Measurements from ENCODE around the gene LMBRD2. TPM values are rescaled to one million over a fixed set of nuclear protein-coding genes. Genes with fewer than 3 reads are reported as not detected.

LMBRD2 gene
- polyA plus RNA-seq, 3 donors = 2.1 to 6.4 (median 2.3) TPM

DNA sequence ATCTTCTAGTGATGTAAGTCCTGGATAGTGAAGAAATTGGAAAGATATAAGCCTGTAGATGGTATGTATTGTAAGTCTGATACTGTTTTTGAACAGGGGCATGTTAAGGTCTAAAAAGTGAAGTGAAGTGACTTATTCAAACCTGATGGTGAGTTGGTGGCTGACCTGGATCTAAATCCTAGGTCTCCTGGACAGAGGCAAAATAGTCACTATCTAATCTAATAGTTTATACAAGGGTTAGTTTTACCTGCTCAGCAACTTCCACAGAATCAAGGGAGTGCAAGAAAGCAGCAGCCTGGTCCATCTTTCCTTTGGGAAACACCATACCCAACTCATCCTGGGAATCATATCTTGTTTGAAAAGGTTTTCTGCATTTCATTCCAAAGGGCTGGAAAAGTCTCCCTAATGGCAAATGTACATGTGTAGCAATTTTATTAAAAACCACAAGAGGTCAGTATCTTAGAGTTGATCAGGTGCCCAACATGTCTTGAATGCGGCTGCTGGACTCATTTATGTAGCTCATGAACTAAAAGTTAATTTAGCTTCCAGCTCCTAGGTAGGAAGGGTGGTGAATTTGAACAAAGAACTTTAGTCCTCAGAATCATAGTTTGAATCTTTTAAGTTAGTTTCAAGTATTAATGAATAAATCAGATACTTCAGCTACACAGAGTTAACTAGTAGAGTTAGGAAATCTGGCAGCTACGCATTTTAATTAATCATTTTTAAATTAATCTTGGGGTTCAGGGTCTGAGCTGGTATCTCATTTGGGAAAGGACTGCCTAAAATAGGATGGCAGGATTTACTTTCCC, 26.2 kb upstream of the LMBRD2 start:
- Mint-ChIP-seq H3K36me3 (peaks cover 74 to 85% of the 10 kb centered on the region in 2 donors), H3K9me3 (no peaks in the 10 kb centered on the region), H3K27ac (no peak overlapping the region), H3K27me3 (ENCODE audit: low read depth in 3 of 3) (no peaks in the 10 kb centered on the region), H3K4me3 (no peak overlapping the region), H3K4me1 (no peaks in the 10 kb centered on the region)
- DNase-seq = peak in 2 of 3 donors; percentile 4 to 6
- Histone ChIP-seq H3K36me3 (replicated peaks in 1 of 2; ENCODE audit: control insufficient read depth in 1 of 2, insufficient read depth in 2 of 2, low read length in 2 of 2) (peaks cover 86 to 97% of the 10 kb centered on the region in 2 donors), H3K4me2 (replicated peaks; ENCODE audit: extremely low read depth, low read length, poor library complexity, severe bottlenecking) (no peak overlapping the region), H3K4me3 (replicated peaks in 1 of 3; ENCODE audit: low read depth in 2 of 3, low read length in 3 of 3) (no peak overlapping the region), H3K27me3 (ENCODE audit: control insufficient read depth in 2 of 2, insufficient read depth in 2 of 2, low read length in 2 of 2) (no peaks in the 10 kb centered on the region), H3K9ac (ENCODE audit: insufficient read depth, low read length, poor library complexity, severe bottlenecking) (no peak overlapping the region), H3K27ac (ENCODE audit: low read depth in 1 of 2, low read length in 2 of 2) (no peak overlapping the region), H2AFZ (ENCODE audit: insufficient read depth, low read depth, low read length, poor library complexity, severe bottlenecking) (no peak overlapping the region), H3K9me3 (replicated peaks in 1 of 2; ENCODE audit: control insufficient read depth in 1 of 2, insufficient read depth in 1 of 2, low read length in 2 of 2) (no peaks in the 10 kb centered on the region), H4K20me1 (ENCODE audit: insufficient read depth, low read length) (no peaks in the 10 kb centered on the region), H3K4me1 (ENCODE audit: control insufficient read depth in 1 of 2, insufficient read depth in 2 of 2, low read length in 2 of 2) (no peaks in the 10 kb centered on the region), H3K79me2 (ENCODE audit: insufficient read depth, low read length) (no peaks in the 10 kb centered on the region)
- TF ChIP-seq, protein P1, sequence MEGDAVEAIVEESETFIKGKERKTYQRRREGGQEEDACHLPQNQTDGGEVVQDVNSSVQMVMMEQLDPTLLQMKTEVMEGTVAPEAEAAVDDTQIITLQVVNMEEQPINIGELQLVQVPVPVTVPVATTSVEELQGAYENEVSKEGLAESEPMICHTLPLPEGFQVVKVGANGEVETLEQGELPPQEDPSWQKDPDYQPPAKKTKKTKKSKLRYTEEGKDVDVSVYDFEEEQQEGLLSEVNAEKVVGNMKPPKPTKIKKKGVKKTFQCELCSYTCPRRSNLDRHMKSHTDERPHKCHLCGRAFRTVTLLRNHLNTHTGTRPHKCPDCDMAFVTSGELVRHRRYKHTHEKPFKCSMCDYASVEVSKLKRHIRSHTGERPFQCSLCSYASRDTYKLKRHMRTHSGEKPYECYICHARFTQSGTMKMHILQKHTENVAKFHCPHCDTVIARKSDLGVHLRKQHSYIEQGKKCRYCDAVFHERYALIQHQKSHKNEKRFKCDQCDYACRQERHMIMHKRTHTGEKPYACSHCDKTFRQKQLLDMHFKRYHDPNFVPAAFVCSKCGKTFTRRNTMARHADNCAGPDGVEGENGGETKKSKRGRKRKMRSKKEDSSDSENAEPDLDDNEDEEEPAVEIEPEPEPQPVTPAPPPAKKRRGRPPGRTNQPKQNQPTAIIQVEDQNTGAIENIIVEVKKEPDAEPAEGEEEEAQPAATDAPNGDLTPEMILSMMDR (IDR thresholded peaks at IDR 0.05) = peak; percentile 35
- intact Hi-C loops (cut with micrococcal nuclease) = no loop called here
- whole genome bisulfite sequencing (ENCODE audit: insufficient coverage) = no CpG with 5 or more reads among the region's 2 CpGs

DNA sequence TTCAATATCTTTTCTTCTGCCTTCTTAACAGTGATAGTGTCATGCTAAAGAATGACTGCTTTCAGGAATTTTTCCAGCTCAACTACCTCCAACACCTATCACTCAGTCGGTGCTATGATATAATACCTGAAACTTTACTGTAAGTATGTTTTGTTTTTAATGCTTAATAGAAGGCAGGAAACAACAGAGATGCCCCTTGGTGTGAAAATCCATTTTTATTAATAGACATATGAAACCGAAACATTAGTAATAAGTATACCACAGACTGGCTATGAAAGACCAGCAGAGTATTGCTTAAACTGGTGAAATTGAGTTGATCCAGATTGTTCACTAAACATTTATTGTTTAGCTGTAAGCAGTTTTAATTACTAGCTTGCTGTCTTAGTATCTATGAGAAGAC, 25.5 kb upstream of the LMBRD2 start:
- Histone ChIP-seq H3K4me3 (replicated peaks in 1 of 3; ENCODE audit: low read depth in 2 of 3, low read length in 3 of 3) (no peak overlapping the region), H2AFZ (ENCODE audit: insufficient read depth, low read depth, low read length, poor library complexity, severe bottlenecking) (no peak overlapping the region), H4K20me1 (ENCODE audit: insufficient read depth, low read length) (no peaks in the 10 kb centered on the region), H3K9ac (ENCODE audit: insufficient read depth, low read length, poor library complexity, severe bottlenecking) (no peak overlapping the region), H3K27me3 (ENCODE audit: control insufficient read depth in 2 of 2, insufficient read depth in 2 of 2, low read length in 2 of 2) (no peaks in the 10 kb centered on the region), H3K36me3 (replicated peaks in 1 of 2; ENCODE audit: control insufficient read depth in 1 of 2, insufficient read depth in 2 of 2, low read length in 2 of 2) (peaks cover 90 to 97% of the 10 kb centered on the region in 2 donors), H3K9me3 (replicated peaks in 1 of 2; ENCODE audit: control insufficient read depth in 1 of 2, insufficient read depth in 1 of 2, low read length in 2 of 2) (no peaks in the 10 kb centered on the region), H3K4me2 (replicated peaks; ENCODE audit: extremely low read depth, low read length, poor library complexity, severe bottlenecking) (no peak overlapping the region), H3K4me1 (ENCODE audit: control insufficient read depth in 1 of 2, insufficient read depth in 2 of 2, low read length in 2 of 2) (no peaks in the 10 kb centered on the region), H3K79me2 (ENCODE audit: insufficient read depth, low read length) (no peaks in the 10 kb centered on the region), H3K27ac (ENCODE audit: low read depth in 1 of 2, low read length in 2 of 2) (no peak overlapping the region)
- DNase-seq = no peak
- intact Hi-C loops (cut with micrococcal nuclease) = no loop called here
- no peak overlapping the region for H3K27ac Mint-ChIP-seq
- TF ChIP-seq, protein P1 (IDR thresholded peaks at IDR 0.05) = no peak
- no CpG with 5 or more reads among the region's 2 CpGs for WGBS (ENCODE audit: insufficient coverage)
- H3K9me3 Mint-ChIP-seq = no peaks in the 10 kb centered on the region
- no peaks in the 10 kb centered on the region for H3K4me1 Mint-ChIP-seq
- no peak overlapping the region for H3K4me3 Mint-ChIP-seq
- H3K36me3 Mint-ChIP-seq = peaks cover 73 to 87% of the 10 kb centered on the region in 2 donors
- H3K27me3 Mint-ChIP-seq (ENCODE audit: low read depth in 3 of 3) = no peaks in the 10 kb centered on the region
